ENCODE data around the gene RBBP6.

RBBP6 gene

GRCh38 chr16:24511792-24512191 is 27.6 kb upstream of the RBBP6 start:
- no peak overlapping the region for H3K4me3 ChIP-seq (ENCODE audit: low read depth, low read length)
- in situ Hi-C loops (cut with HindIII; ENCODE audit: low sequenced_read_pairs) = no loop called here
- no peak for TF ChIP-seq CTCF (IDR thresholded peaks at IDR 0.05; ENCODE audit: low read depth, low read length)
- no peak for DNase-seq (ENCODE audit: low read depth, low spot score)

GRCh38 chr16:24514096-24514495 is 25.3 kb upstream of the RBBP6 start:
- in situ Hi-C loops (cut with HindIII; ENCODE audit: low sequenced_read_pairs) = no loop called here
- DNase-seq (ENCODE audit: low read depth, low spot score) = no peak
- TF ChIP-seq CTCF (IDR thresholded peaks at IDR 0.05; ENCODE audit: low read depth, low read length) = no peak
- no peak overlapping the region for H3K4me3 ChIP-seq (ENCODE audit: low read depth, low read length)

- TF ChIP-seq CTCF (IDR thresholded peaks at IDR 0.05; ENCODE audit: low read depth, low read length) = no peak
- no peak overlapping the region for H3K4me3 ChIP-seq (ENCODE audit: low read depth, low read length)
- DNase-seq (ENCODE audit: low read depth, low spot score) = no peak
- in situ Hi-C loops (cut with HindIII; ENCODE audit: low sequenced_read_pairs) = no loop called here
These were observed 24.2 kb upstream of the RBBP6 start for GRCh38 chr16:24515186-24515585.

GRCh38 chr16:24516900-24517669 is 22.3 kb upstream of the RBBP6 start:
- H3K4me3 ChIP-seq (ENCODE audit: low read depth, low read length) = no peak overlapping the region
- in situ Hi-C loops (cut with HindIII; ENCODE audit: low sequenced_read_pairs) = no loop called here
- peak; percentile 83 for DNase-seq (ENCODE audit: low read depth, low spot score)
- TF ChIP-seq CTCF (IDR thresholded peaks at IDR 0.05; ENCODE audit: low read depth, low read length) = peak; percentile 94

GRCh38 chr16:24518498-24518897 is 20.9 kb upstream of the RBBP6 start:
- TF ChIP-seq CTCF (IDR thresholded peaks at IDR 0.05; ENCODE audit: low read depth, low read length) = no peak
- no peak overlapping the region for H3K4me3 ChIP-seq (ENCODE audit: low read depth, low read length)
- in situ Hi-C loops (cut with HindIII; ENCODE audit: low sequenced_read_pairs) = no loop called here
- DNase-seq (ENCODE audit: low read depth, low spot score) = no peak

- in situ Hi-C loops (cut with HindIII; ENCODE audit: low sequenced_read_pairs) = no loop called here
- no peak overlapping the region for H3K4me3 ChIP-seq (ENCODE audit: low read depth, low read length)
- no peak for TF ChIP-seq CTCF (IDR thresholded peaks at IDR 0.05; ENCODE audit: low read depth, low read length)
- DNase-seq (ENCODE audit: low read depth, low spot score) = no peak
These were observed 18.4 kb upstream of the RBBP6 start for GRCh38 chr16:24520983-24521382.

Data from astrocyte of the spinal cord (primary cell).